ENCODE data around the gene SNX25. TPM values are rescaled to one million over a fixed set of nuclear protein-coding genes. Genes with fewer than 3 reads are reported as not detected.
"Not testable (repeated sequence)": the region's sequence is repeated elsewhere in the genome, so short reads cannot be mapped to it uniquely, and the experiment has no call there.

SNX25 gene
- total RNA-seq, 2 donors from 2014 or later = 28.2 to 31.2 TPM

GRCh38 chr4:185255868-185256267 is 46.5 kb downstream of the SNX25 start:
- no peaks in the 10 kb centered on the region for H3K9me3 Mint-ChIP-seq
- no peaks in the 10 kb centered on the region for H3K27me3 Mint-ChIP-seq
- ATAC-seq (replicated peaks) = no peak
- peaks cover 11% of the 10 kb centered on the region for H3K36me3 Mint-ChIP-seq (ENCODE audit: low read depth)
- H3K4me3 Mint-ChIP-seq = no peak overlapping the region
- H3K4me1 Mint-ChIP-seq = peaks cover 27% of the 10 kb centered on the region
- H3K27ac Mint-ChIP-seq = no peak overlapping the region

GRCh38 chr4:185256446-185256845 is 47.0 kb downstream of the SNX25 start:
- peak; percentile 39 for ATAC-seq (replicated peaks)
- no peak overlapping the region for H3K4me3 Mint-ChIP-seq

GRCh38 chr4:185257086-185257485 is 47.7 kb downstream of the SNX25 start:
- H3K9me3 Mint-ChIP-seq = no peaks in the 10 kb centered on the region
- no peak overlapping the region for H3K4me3 Mint-ChIP-seq
- H3K4me1 Mint-ChIP-seq = peaks cover 18% of the 10 kb centered on the region
- H3K27ac Mint-ChIP-seq = no peak overlapping the region
- peaks cover 18% of the 10 kb centered on the region for H3K36me3 Mint-ChIP-seq (ENCODE audit: low read depth)
- no peaks in the 10 kb centered on the region for H3K27me3 Mint-ChIP-seq
- no peak for ATAC-seq (replicated peaks)

More at GRCh38 chr4:185256446-185256845, 47.0 kb downstream of the SNX25 start:
- H3K36me3 Mint-ChIP-seq (ENCODE audit: low read depth) = peaks cover 17% of the 10 kb centered on the region
- no peaks in the 10 kb centered on the region for H3K27me3 Mint-ChIP-seq
- no peak overlapping the region for H3K27ac Mint-ChIP-seq
- peaks cover 22% of the 10 kb centered on the region for H3K4me1 Mint-ChIP-seq
- no peaks in the 10 kb centered on the region for H3K9me3 Mint-ChIP-seq

- no peaks in the 10 kb centered on the region for H3K27me3 Mint-ChIP-seq
- no peak overlapping the region for H3K4me3 Mint-ChIP-seq
- H3K36me3 Mint-ChIP-seq (ENCODE audit: low read depth) = peaks cover 22% of the 10 kb centered on the region
- H3K27ac Mint-ChIP-seq = no peak overlapping the region
- peaks cover 18% of the 10 kb centered on the region for H3K4me1 Mint-ChIP-seq
- ATAC-seq (replicated peaks) = no peak
- no peaks in the 10 kb centered on the region for H3K9me3 Mint-ChIP-seq
Measured at GRCh38 chr4:185257694-185258093, 48.3 kb downstream of the SNX25 start.

GRCh38 chr4:185258741-185259140 is 49.3 kb downstream of the SNX25 start:
- H3K27me3 Mint-ChIP-seq, H3K9me3 Mint-ChIP-seq: not testable (repeated sequence)
- H3K4me1 Mint-ChIP-seq = peaks cover 15% of the 10 kb centered on the region
- peak overlapping the region; percentile 9 for H3K4me3 Mint-ChIP-seq
- peak overlapping the region; percentile 59 for H3K27ac Mint-ChIP-seq
- peak; percentile 86 for ATAC-seq (replicated peaks)
- H3K36me3 Mint-ChIP-seq (ENCODE audit: low read depth) = peaks cover 22% of the 10 kb centered on the region

GRCh38 chr4:185259719-185260118 is 50.3 kb downstream of the SNX25 start:
- H3K4me3 Mint-ChIP-seq = no peak overlapping the region
- no peaks in the 10 kb centered on the region for H3K27me3 Mint-ChIP-seq
- H3K4me1 Mint-ChIP-seq = peaks cover 5% of the 10 kb centered on the region
- H3K27ac Mint-ChIP-seq = no peak overlapping the region
- peaks cover 23% of the 10 kb centered on the region for H3K36me3 Mint-ChIP-seq (ENCODE audit: low read depth)
- no peak for ATAC-seq (replicated peaks)
- H3K9me3 Mint-ChIP-seq = no peaks in the 10 kb centered on the region

GRCh38 chr4:185261946-185262345 is 52.5 kb downstream of the SNX25 start:
- no peak for ATAC-seq (replicated peaks)
- Mint-ChIP-seq H3K27me3 (no peaks in the 10 kb centered on the region), H3K27ac (no peak overlapping the region), H3K4me3 (no peak overlapping the region), H3K9me3 (no peaks in the 10 kb centered on the region), H3K4me1 (peaks cover 9% of the 10 kb centered on the region), H3K36me3 (ENCODE audit: low read depth) (peaks cover 34% of the 10 kb centered on the region)

- Mint-ChIP-seq H3K27ac (no peak overlapping the region), H3K27me3 (no peaks in the 10 kb centered on the region), H3K36me3 (ENCODE audit: low read depth) (peaks cover 49% of the 10 kb centered on the region), H3K9me3 (no peaks in the 10 kb centered on the region), H3K4me3 (no peak overlapping the region), H3K4me1 (peaks cover 9% of the 10 kb centered on the region)
- no peak for ATAC-seq (replicated peaks)
Measured at GRCh38 chr4:185263419-185263818, 54.0 kb downstream of the SNX25 start.

GRCh38 chr4:185265942-185266341 is 56.5 kb downstream of the SNX25 start:
- Mint-ChIP-seq H3K27me3 (no peaks in the 10 kb centered on the region), H3K36me3 (ENCODE audit: low read depth) (peaks cover 70% of the 10 kb centered on the region), H3K4me1 (peaks cover 8% of the 10 kb centered on the region), H3K9me3 (no peaks in the 10 kb centered on the region), H3K4me3 (no peak overlapping the region), H3K27ac (no peak overlapping the region)
- ATAC-seq (replicated peaks) = peak; percentile 40

GRCh38 chr4:185269286-185269685 is 59.9 kb downstream of the SNX25 start:
- Mint-ChIP-seq H3K4me1 (peaks cover 8% of the 10 kb centered on the region), H3K27ac (no peak overlapping the region), H3K27me3 (no peaks in the 10 kb centered on the region), H3K4me3 (no peak overlapping the region), H3K36me3 (ENCODE audit: low read depth) (peaks cover 55% of the 10 kb centered on the region), H3K9me3 (no peaks in the 10 kb centered on the region)
- ATAC-seq (replicated peaks) = no peak

GRCh38 chr4:185270037-185270436 is 60.6 kb downstream of the SNX25 start:
- H3K27me3 Mint-ChIP-seq = no peaks in the 10 kb centered on the region
- H3K36me3 Mint-ChIP-seq (ENCODE audit: low read depth) = peaks cover 51% of the 10 kb centered on the region
- no peak for ATAC-seq (replicated peaks)
- no peaks in the 10 kb centered on the region for H3K9me3 Mint-ChIP-seq
- H3K4me3 Mint-ChIP-seq = no peak overlapping the region
- peaks cover 8% of the 10 kb centered on the region for H3K4me1 Mint-ChIP-seq
- no peak overlapping the region for H3K27ac Mint-ChIP-seq

GRCh38 chr4:185270885-185271284 is 61.5 kb downstream of the SNX25 start:
- no peaks in the 10 kb centered on the region for H3K27me3 Mint-ChIP-seq
- no peaks in the 10 kb centered on the region for H3K9me3 Mint-ChIP-seq
- H3K4me1 Mint-ChIP-seq = peaks cover 5% of the 10 kb centered on the region
- ATAC-seq (replicated peaks) = no peak
- no peak overlapping the region for H3K27ac Mint-ChIP-seq
- no peak overlapping the region for H3K4me3 Mint-ChIP-seq
- H3K36me3 Mint-ChIP-seq (ENCODE audit: low read depth) = peaks cover 51% of the 10 kb centered on the region

GRCh38 chr4:185272245-185272644 is 62.8 kb downstream of the SNX25 start:
- Mint-ChIP-seq H3K27ac (no peak overlapping the region), H3K4me1 (peaks cover 4% of the 10 kb centered on the region), H3K36me3 (ENCODE audit: low read depth) (peaks cover 45% of the 10 kb centered on the region)

GRCh38 chr4:185275501-185275900 is 66.1 kb downstream of the SNX25 start:
- Mint-ChIP-seq H3K27me3 (no peaks in the 10 kb centered on the region), H3K9me3 (no peaks in the 10 kb centered on the region), H3K4me1 (no peaks in the 10 kb centered on the region), H3K27ac (no peak overlapping the region), H3K36me3 (ENCODE audit: low read depth) (peaks cover 17% of the 10 kb centered on the region), H3K4me3 (no peak overlapping the region)
- no peak for ATAC-seq (replicated peaks)

More at GRCh38 chr4:185272245-185272644, 62.8 kb downstream of the SNX25 start:
- no peak for ATAC-seq (replicated peaks)
- Mint-ChIP-seq H3K9me3 (no peaks in the 10 kb centered on the region), H3K4me3 (no peak overlapping the region), H3K27me3 (no peaks in the 10 kb centered on the region)

GRCh38 chr4:185276036-185276435 is 66.6 kb downstream of the SNX25 start:
- H3K27me3 Mint-ChIP-seq = no peaks in the 10 kb centered on the region
- ATAC-seq (replicated peaks) = no peak
- peaks cover 12% of the 10 kb centered on the region for H3K36me3 Mint-ChIP-seq (ENCODE audit: low read depth)
- no peak overlapping the region for H3K4me3 Mint-ChIP-seq
- no peak overlapping the region for H3K27ac Mint-ChIP-seq
- no peaks in the 10 kb centered on the region for H3K4me1 Mint-ChIP-seq
- H3K9me3 Mint-ChIP-seq = no peaks in the 10 kb centered on the region

- Mint-ChIP-seq H3K9me3 (no peaks in the 10 kb centered on the region), H3K27ac (no peak overlapping the region), H3K36me3 (ENCODE audit: low read depth) (peaks cover 18% of the 10 kb centered on the region), H3K4me3 (no peak overlapping the region), H3K27me3 (no peaks in the 10 kb centered on the region), H3K4me1 (peaks cover 4% of the 10 kb centered on the region)
- no peak for ATAC-seq (replicated peaks)
Measured at GRCh38 chr4:185278716-185279115, 69.3 kb downstream of the SNX25 start.
